HG03159 (cell line): Measurements from ENCODE around the gene ANKRD34C.

Source experiments
- ATAC-seq: cut with Tn5 transposase; IDR thresholded peaks from one replicate; pipeline ENCODE4 v1.9.1; 2021; ENCODE audit warnings: mild to moderate bottlenecking, moderate library complexity; ENCODE audit not compliant: unreplicated experiment

The ANKRD34C gene

GRCh38 chr15:79282371-79283251 lies at the start of gene ANKRD34C:
Gene ANKRD34C (plus strand): TSS chr15:79282722. CDS start chr15:79293285, 10,563 bp downstream.
- ATAC-seq = no peak

- ATAC-seq = no peak
Measured at GRCh38 chr15:79233236-79233635, 49.3 kb upstream of the ANKRD34C start.

- ATAC-seq = no peak
Measured at GRCh38 chr15:79240036-79240435, 42.5 kb upstream of the ANKRD34C start.

- ATAC-seq = no peak
Measured at GRCh38 chr15:79243723-79244122, 38.8 kb upstream of the ANKRD34C start.

- no peak for ATAC-seq
Measured at GRCh38 chr15:79244876-79245275, 37.6 kb upstream of the ANKRD34C start.

- no peak for ATAC-seq
Measured at GRCh38 chr15:79248183-79248582, 34.3 kb upstream of the ANKRD34C start.

- no peak for ATAC-seq
Measured at GRCh38 chr15:79257454-79257853, 25.1 kb upstream of the ANKRD34C start.

- ATAC-seq = no peak
Measured at GRCh38 chr15:79261836-79262235, 20.7 kb upstream of the ANKRD34C start.

GRCh38 chr15:79265167-79265566 lies 17.4 kb upstream of the ANKRD34C start:
- ATAC-seq = no peak

GRCh38 chr15:79265987-79266579 lies 16.4 kb upstream of the ANKRD34C start:
- ATAC-seq = no peak

GRCh38 chr15:79283252-79284048 lies 928 bp downstream of the ANKRD34C start:
- no peak for ATAC-seq

GRCh38 chr15:79290642-79291275 lies 8.2 kb downstream of the ANKRD34C start:
- no peak for ATAC-seq

- ATAC-seq = no peak
Measured at GRCh38 chr15:79292011-79292410, 9.5 kb downstream of the ANKRD34C start.

GRCh38 chr15:79294075-79294474 lies 11.6 kb downstream of the ANKRD34C start:
- no peak for ATAC-seq

GRCh38 chr15:79296583-79296982 lies 14.1 kb downstream of the ANKRD34C start:
- ATAC-seq = no peak

- no peak for ATAC-seq
Measured at GRCh38 chr15:79299126-79299840, 16.8 kb downstream of the ANKRD34C start.

- no peak for ATAC-seq
Measured at GRCh38 chr15:79299841-79300235, 17.3 kb downstream of the ANKRD34C start.

- no peak for ATAC-seq
Measured at GRCh38 chr15:79307251-79307650, 24.7 kb downstream of the ANKRD34C start.

- ATAC-seq = no peak
Measured at GRCh38 chr15:79308874-79309273, 26.4 kb downstream of the ANKRD34C start.

- ATAC-seq = peak; percentile 26
Measured at GRCh38 chr15:79310612-79310984, 28.1 kb downstream of the ANKRD34C start.
